ENCODE measurements around the gene PROCA1. TPM values are rescaled to one million over a fixed set of nuclear protein-coding genes. Genes with fewer than 3 reads are reported as not detected.
A peak's percentile ranks its signal among the peaks of the same experiment; 100 is the strongest.

Gene PROCA1
- total and polyA plus RNA-seq, 12 donors, result 0.61 to 8.8 (median 2.2) TPM; not detected in 1

DNA sequence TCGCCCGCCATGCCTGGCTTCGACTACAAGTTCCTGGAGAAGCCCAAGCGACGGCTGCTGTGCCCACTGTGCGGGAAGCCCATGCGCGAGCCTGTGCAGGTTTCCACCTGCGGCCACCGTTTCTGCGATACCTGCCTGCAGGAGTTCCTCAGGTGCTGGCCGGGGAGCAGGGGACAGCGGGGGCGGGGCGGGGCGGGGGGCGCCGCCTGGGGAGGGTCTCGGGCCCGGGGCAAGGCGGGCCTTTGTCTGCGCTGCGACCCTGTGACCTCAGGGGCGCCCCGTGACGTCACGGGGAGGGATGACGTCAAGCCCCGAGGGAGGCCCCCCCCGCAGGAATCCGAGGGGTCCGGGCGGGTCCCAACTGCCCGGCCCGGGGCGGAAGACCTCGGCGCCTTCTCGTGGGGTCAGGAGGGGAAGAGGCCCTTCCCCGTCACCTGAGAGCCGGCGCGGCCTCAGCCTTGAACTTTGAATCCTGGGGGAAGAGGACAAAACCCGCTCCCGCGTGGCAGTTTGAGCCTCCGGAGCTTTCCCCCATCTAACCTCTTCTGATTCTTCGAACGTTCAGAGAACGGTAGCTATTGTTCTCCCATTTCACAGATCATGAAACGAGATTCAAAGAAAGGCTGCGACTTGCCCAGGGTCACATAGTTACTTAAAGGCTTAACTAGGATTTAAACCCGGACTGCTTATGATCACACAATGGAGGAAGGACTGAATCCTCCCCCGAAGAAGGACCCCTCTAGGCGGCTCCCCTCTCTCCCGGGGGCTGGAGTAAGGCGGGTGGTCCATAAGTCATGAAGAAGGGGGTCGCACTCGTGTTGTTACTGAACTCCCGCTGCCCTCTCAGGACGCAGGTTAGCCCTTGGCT lies 32.6 kb upstream of the PROCA1 start:
- Histone ChIP-seq H3K27me3 (no peaks in the 10 kb centered on the region), H3K4me3 (peak overlapping the region in 3 of 4 donors; percentile 10 to 93 (median 38)), H3K27ac (peak overlapping the region; percentile 12 to 98 (median 87)), H3K36me3 (replicated peaks in 1 of 2) (peaks cover 0 to 21% of the 10 kb centered on the region in 2 donors), H3K9me3 (replicated peaks in 1 of 3) (no peaks in the 10 kb centered on the region), H3K4me1 (replicated peaks in 1 of 2) (peaks cover 47 to 52% of the 10 kb centered on the region in 2 donors)
- TF ChIP-seq CTCF (IDR thresholded peaks at IDR 0.05) (no peak), POLR2A (IDR thresholded peaks at IDR 0.05) (no peak)
- DNase-seq, result peak in 6 of 7 donors; percentile 44 to 74 (median 48)
- intact Hi-C loops (cut with DNase I), result no loop called here
- 0 to 4% (median 2%) methylated on average over 18 to 61 of the region's 61 CpGs for WGBS, 4 donors

GRCh38 chr17:28743243-28744103 lies 31.8 kb upstream of the PROCA1 start, which contains the start of gene TRAF4:
Gene TRAF4 (plus strand): TSS chr17:28744011. CDS start chr17:28744113, 102 bp downstream.
- peak within 1 kb of the TSS; percentile 10 to 93 (median 40) for H3K4me3 ChIP-seq
- peak; percentile 67 to 81 (median 77) for DNase-seq
- H3K36me3 ChIP-seq (replicated peaks in 1 of 2), result peaks cover 0 to 13% of the 10 kb centered on the region in 2 donors
- peaks cover 47 to 49% of the 10 kb centered on the region in 2 donors for H3K4me1 ChIP-seq (replicated peaks in 1 of 2)
- peak; percentile 91 to 96 for TF ChIP-seq POLR2A (IDR thresholded peaks at IDR 0.05)
- TF ChIP-seq CTCF (IDR thresholded peaks at IDR 0.05), result peak in 3 of 6 experiments; percentile 15 to 54 (median 44)
- WGBS, 4 donors, result 1 to 7% (median 1%) methylated on average over 19 to 67 of the region's 70 CpGs
- no peaks in the 10 kb centered on the region for H3K9me3 ChIP-seq (replicated peaks in 1 of 3)
- no peaks in the 10 kb centered on the region for H3K27me3 ChIP-seq
- intact Hi-C loops (cut with DNase I), result no loop called here
- H3K27ac ChIP-seq, result peak within 1 kb of the TSS; percentile 12 to 98 (median 87)

GRCh38 chr17:28741358-28742349 lies 30.0 kb upstream of the PROCA1 start:
- Histone ChIP-seq H3K9me3 (replicated peaks in 1 of 3) (no peaks in the 10 kb centered on the region), H3K27me3 (no peaks in the 10 kb centered on the region), H3K4me3 (no peak overlapping the region), H3K36me3 (replicated peaks in 1 of 2) (no peaks in the 10 kb centered on the region), H3K27ac (no peak overlapping the region), H3K4me1 (replicated peaks in 1 of 2) (peaks cover 33 to 36% of the 10 kb centered on the region in 2 donors)
- 71 to 80% (median 75%) methylated on average over 16 to 19 of the region's 19 CpGs for WGBS, 4 donors
- DNase-seq, result no peak
- intact Hi-C loops (cut with DNase I), result no loop called here
- TF ChIP-seq POLR2A (IDR thresholded peaks at IDR 0.05) (no peak), CTCF (IDR thresholded peaks at IDR 0.05) (no peak)

Data from adrenal gland (tissue), 12 donors.